HEK293T (cell line): ENCODE measurements around the gene GTF2IRD1.

Experiments
- BHLHE40 ChIP-seq: fragments of 450-650 bp; IDR thresholded peaks from 2 replicates; pipeline ENCODE4 v1.6.1; 2016; ENCODE audit warnings: mild to moderate bottlenecking, moderate library complexity, borderline replicate concordance
- ELF4 ChIP-seq: fragments of 450-650 bp; IDR thresholded peaks from 2 replicates; pipeline ENCODE4 v1.6.1; 2017; ENCODE audit warnings: antibody characterized with exemption
- FOXA1 ChIP-seq: fragments of 450-650 bp; IDR thresholded peaks from 2 replicates; pipeline ENCODE4 v1.6.1; 2016; ENCODE audit warnings: mild to moderate bottlenecking
- FOXK2 ChIP-seq: fragments of 450-650 bp; IDR thresholded peaks from 2 replicates; pipeline ENCODE4 v1.6.1; 2016; ENCODE audit warnings: mild to moderate bottlenecking
- FOXM1 ChIP-seq: fragments of 450-650 bp; IDR thresholded peaks from 2 replicates; pipeline ENCODE4 v1.6.1; 2017; ENCODE audit warnings: mild to moderate bottlenecking, borderline replicate concordance
- HDGF ChIP-seq: fragments of 450-650 bp; IDR thresholded peaks from 2 replicates; pipeline ENCODE4 v1.6.1; 2017; ENCODE audit warnings: antibody characterized with exemption, borderline replicate concordance
- L3MBTL2 ChIP-seq: fragments of 450-650 bp; conservative IDR thresholded peaks from 2 replicates; pipeline ENCODE4 v1.6.1; 2016; ENCODE audit warnings: mild to moderate bottlenecking
- NFRKB ChIP-seq: fragments of 450-650 bp; IDR thresholded peaks from 2 replicates; pipeline ENCODE4 v1.6.1; 2016; ENCODE audit warnings: mild to moderate bottlenecking, moderate library complexity
- PKNOX1 ChIP-seq: fragments of 450-650 bp; IDR thresholded peaks from 2 replicates; pipeline ENCODE4 v1.6.1; 2016
- SP1 ChIP-seq: fragments of 450-650 bp; IDR thresholded peaks from 2 replicates; pipeline ENCODE4 v1.6.1; 2017
- SUZ12 ChIP-seq: fragments of 450-650 bp; IDR thresholded peaks from 2 replicates; pipeline ENCODE4 v1.6.1; 2016; ENCODE audit warnings: mild to moderate bottlenecking
- TARDBP ChIP-seq: fragments of 450-650 bp; IDR thresholded peaks from 2 replicates; pipeline ENCODE4 v1.6.1; 2016

GRCh38 chr7:74410772-74411171 is 42.9 kb upstream of the GTF2IRD1 start:
- no peak for TF ChIP-seq FOXM1
- TF ChIP-seq L3MBTL2: no peak
- no peak for TF ChIP-seq BHLHE40
- TF ChIP-seq ELF4: no peak
- no peak for TF ChIP-seq HDGF
- TF ChIP-seq SUZ12: no peak
- TF ChIP-seq TARDBP: no peak
- TF ChIP-seq FOXA1: no peak
- no peak for TF ChIP-seq FOXK2
- TF ChIP-seq SP1: no peak
- no peak for TF ChIP-seq PKNOX1
- TF ChIP-seq NFRKB: no peak
